ENCODE data around the gene CLDN1. TPM values are rescaled to one million over a fixed set of nuclear protein-coding genes. Genes with fewer than 3 reads are reported as not detected.

CLDN1 gene
- total RNA-seq, 4 donors from 2014 or later = 0.92 to 1.2 (median 0.99) TPM; not detected in 1

GRCh38 chr3:190305406-190305805, 16.8 kb downstream of the CLDN1 start:
- no peak overlapping the region for H3K4me3 ChIP-seq
- no peak overlapping the region for H3K27ac ChIP-seq (replicated peaks in 1 of 4)
- no peaks in the 10 kb centered on the region for H3K36me3 ChIP-seq
- TF ChIP-seq POLR2AphosphoS5 (IDR thresholded peaks at IDR 0.05) (no peak), EP300 (IDR thresholded peaks at IDR 0.05) (no peak), POLR2A (IDR thresholded peaks at IDR 0.05; ENCODE audit: low read depth) (no peak), CTCF (IDR thresholded peaks at IDR 0.05) (no peak)
- H3K4me1 ChIP-seq = peaks cover 0 to 12% (median 5%) of the 10 kb centered on the region in 4 donors
- intact Hi-C loops (cut with DNase I) = no loop called here
- DNase-seq (ENCODE audit: extremely low spot score) = no peak
- no peaks in the 10 kb centered on the region for H3K27me3 ChIP-seq
- no peaks in the 10 kb centered on the region for H3K9me3 ChIP-seq

- H3K4me3 ChIP-seq = no peak overlapping the region
- no peak for DNase-seq (ENCODE audit: extremely low spot score)
- intact Hi-C loops (cut with DNase I) = no loop called here
- H3K4me1 ChIP-seq = peaks cover 0 to 12% (median 5%) of the 10 kb centered on the region in 4 donors
- TF ChIP-seq POLR2A (IDR thresholded peaks at IDR 0.05; ENCODE audit: low read depth) = no peak
- H3K27ac ChIP-seq (replicated peaks in 1 of 4) = no peak overlapping the region
- no peaks in the 10 kb centered on the region for H3K9me3 ChIP-seq
- H3K27me3 ChIP-seq = no peaks in the 10 kb centered on the region
- WGBS = 100% methylated on average over 1 of the region's 1 CpG
- H3K36me3 ChIP-seq = no peaks in the 10 kb centered on the region
Measured at GRCh38 chr3:190303884-190304283, 18.4 kb downstream of the CLDN1 start.

- H3K27me3 ChIP-seq = no peaks in the 10 kb centered on the region
- H3K27ac ChIP-seq (replicated peaks in 1 of 4) = no peak overlapping the region
- intact Hi-C loops (cut with DNase I) = no loop called here
- DNase-seq (ENCODE audit: extremely low spot score) = no peak
- peaks cover 0 to 12% (median 5%) of the 10 kb centered on the region in 4 donors for H3K4me1 ChIP-seq
- no peaks in the 10 kb centered on the region for H3K36me3 ChIP-seq
- H3K9me3 ChIP-seq = no peaks in the 10 kb centered on the region
- TF ChIP-seq POLR2A (IDR thresholded peaks at IDR 0.05; ENCODE audit: low read depth) (no peak), CTCF (IDR thresholded peaks at IDR 0.05) (no peak)
- H3K4me3 ChIP-seq = no peak overlapping the region
- 89% methylated on average over 3 of the region's 3 CpGs for WGBS
Measured at GRCh38 chr3:190302212-190302867, 19.9 kb downstream of the CLDN1 start.

GRCh38 chr3:190301591-190301990, 20.7 kb downstream of the CLDN1 start:
- no peak for DNase-seq (ENCODE audit: extremely low spot score)
- Histone ChIP-seq H3K27ac (replicated peaks in 1 of 4) (no peak overlapping the region), H3K27me3 (no peaks in the 10 kb centered on the region), H3K4me1 (peaks cover 0 to 8% (median 3%) of the 10 kb centered on the region in 4 donors), H3K36me3 (no peaks in the 10 kb centered on the region), H3K4me3 (no peak overlapping the region), H3K9me3 (no peaks in the 10 kb centered on the region)
- TF ChIP-seq CTCF (IDR thresholded peaks at IDR 0.05) = no peak
- TF ChIP-seq EP300 (IDR thresholded peaks at IDR 0.05) = no peak
- no peak for TF ChIP-seq POLR2A (IDR thresholded peaks at IDR 0.05; ENCODE audit: low read depth)
- TF ChIP-seq POLR2AphosphoS5 (IDR thresholded peaks at IDR 0.05) = no peak
- intact Hi-C loops (cut with DNase I) = no loop called here
- WGBS = 57% methylated on average over 3 of the region's 3 CpGs

- H3K36me3 ChIP-seq = no peaks in the 10 kb centered on the region
- H3K27ac ChIP-seq (replicated peaks in 1 of 4) = no peak overlapping the region
- H3K27me3 ChIP-seq = no peaks in the 10 kb centered on the region
- H3K9me3 ChIP-seq = no peaks in the 10 kb centered on the region
- no peaks in the 10 kb centered on the region for H3K4me1 ChIP-seq
- DNase-seq (ENCODE audit: extremely low spot score) = no peak
- H3K4me3 ChIP-seq = no peak overlapping the region
- intact Hi-C loops (cut with DNase I) = no loop called here
- TF ChIP-seq POLR2AphosphoS5 (IDR thresholded peaks at IDR 0.05) = no peak
- TF ChIP-seq CTCF (IDR thresholded peaks at IDR 0.05) = no peak
- TF ChIP-seq POLR2A (IDR thresholded peaks at IDR 0.05; ENCODE audit: low read depth) = no peak
- TF ChIP-seq EP300 (IDR thresholded peaks at IDR 0.05) = no peak
- 71% methylated on average over 4 of the region's 4 CpGs for WGBS
Measured at GRCh38 chr3:190299969-190300368, 22.3 kb downstream of the CLDN1 start.

Measured in esophagus muscularis mucosa (tissue), 4 donors.